Suppressor macrophage treated with lipopolysaccharide for 1 hour (primary cell): ENCODE data around the gene KLHL41.
A peak's percentile ranks its signal among the peaks of the same experiment; 100 is the strongest.

Source experiments
- DNase-seq, 3 donors: peaks; one replicate each; pipeline ENCODE4 v3.0.0-alpha.2; 2020 to 2022

The KLHL41 gene

GRCh38 chr2:169509298-169509885 lies at the start of gene KLHL41:
TSS of gene KLHL41 (plus strand) at chr2:169509702. CDS start at chr2:169509779, 77 bp downstream.
- DNase-seq: peak in 2 of 3 donors; percentile 36 to 43

GRCh38 chr2:169461143-169461542 lies 48.4 kb upstream of the KLHL41 start:
- no peak for DNase-seq

GRCh38 chr2:169462896-169463695 lies 46.4 kb upstream of the KLHL41 start:
- DNase-seq: no peak

GRCh38 chr2:169464466-169464865 lies 45.0 kb upstream of the KLHL41 start:
- no peak for DNase-seq

- no peak for DNase-seq
These were observed 44.6 kb upstream of the KLHL41 start for GRCh38 chr2:169464882-169465281.

- no peak for DNase-seq
These were observed 40.7 kb upstream of the KLHL41 start for GRCh38 chr2:169468841-169469240.

GRCh38 chr2:169469952-169470572 lies 39.4 kb upstream of the KLHL41 start:
- no peak for DNase-seq

GRCh38 chr2:169472249-169472648 lies 37.3 kb upstream of the KLHL41 start:
- no peak for DNase-seq

- DNase-seq: no peak
These were observed 33.0 kb upstream of the KLHL41 start for GRCh38 chr2:169476459-169476858.

- peak; percentile 85 to 93 (median 91) for DNase-seq
These were observed 31.2 kb upstream of the KLHL41 start for GRCh38 chr2:169478339-169478738.

- DNase-seq: no peak
These were observed 30.7 kb upstream of the KLHL41 start for GRCh38 chr2:169478745-169479256.

GRCh38 chr2:169479257-169480078 lies 30.0 kb upstream of the KLHL41 start, which contains the start of gene BBS5:
TSS of gene BBS5 (plus strand) at chr2:169479494. CDS start at chr2:169479554, 60 bp downstream.
- peak; percentile 78 to 90 (median 85) for DNase-seq

GRCh38 chr2:169480079-169480465 lies 29.4 kb upstream of the KLHL41 start:
- DNase-seq: no peak

GRCh38 chr2:169485650-169486138 lies 23.8 kb upstream of the KLHL41 start:
- DNase-seq: no peak

GRCh38 chr2:169486487-169486886 lies 23.0 kb upstream of the KLHL41 start:
- DNase-seq: no peak

GRCh38 chr2:169490834-169491233 lies 18.7 kb upstream of the KLHL41 start:
- DNase-seq: no peak

- peak in 1 of 3 donors; percentile 5 for DNase-seq
These were observed 18.1 kb upstream of the KLHL41 start for GRCh38 chr2:169491378-169491777.

- DNase-seq: no peak
These were observed 16.1 kb upstream of the KLHL41 start for GRCh38 chr2:169493360-169493759.

- DNase-seq: peak in 1 of 3 donors; percentile 16
These were observed 14.1 kb upstream of the KLHL41 start for GRCh38 chr2:169495310-169495928.

- no peak for DNase-seq
These were observed 4.9 kb upstream of the KLHL41 start for GRCh38 chr2:169504651-169505050.

- peak; percentile 40 to 87 (median 84) for DNase-seq
These were observed 1.8 kb upstream of the KLHL41 start for GRCh38 chr2:169507698-169508097.

GRCh38 chr2:169509955-169510354 lies 453 bp downstream of the KLHL41 start:
- no peak for DNase-seq
